NCI-H446 (cell line): ENCODE data around the gene ASIC1.
"Not testable (repeated sequence)": the region's sequence is repeated elsewhere in the genome, so short reads cannot be mapped to it uniquely, and the experiment has no call there.

ENCODE experiments used
- DNase-seq, 2 experiments: peaks; one replicate each; lab custom pipeline; 2025; lab: John Stamatoyannopoulos, UW

The ASIC1 gene

DNA sequence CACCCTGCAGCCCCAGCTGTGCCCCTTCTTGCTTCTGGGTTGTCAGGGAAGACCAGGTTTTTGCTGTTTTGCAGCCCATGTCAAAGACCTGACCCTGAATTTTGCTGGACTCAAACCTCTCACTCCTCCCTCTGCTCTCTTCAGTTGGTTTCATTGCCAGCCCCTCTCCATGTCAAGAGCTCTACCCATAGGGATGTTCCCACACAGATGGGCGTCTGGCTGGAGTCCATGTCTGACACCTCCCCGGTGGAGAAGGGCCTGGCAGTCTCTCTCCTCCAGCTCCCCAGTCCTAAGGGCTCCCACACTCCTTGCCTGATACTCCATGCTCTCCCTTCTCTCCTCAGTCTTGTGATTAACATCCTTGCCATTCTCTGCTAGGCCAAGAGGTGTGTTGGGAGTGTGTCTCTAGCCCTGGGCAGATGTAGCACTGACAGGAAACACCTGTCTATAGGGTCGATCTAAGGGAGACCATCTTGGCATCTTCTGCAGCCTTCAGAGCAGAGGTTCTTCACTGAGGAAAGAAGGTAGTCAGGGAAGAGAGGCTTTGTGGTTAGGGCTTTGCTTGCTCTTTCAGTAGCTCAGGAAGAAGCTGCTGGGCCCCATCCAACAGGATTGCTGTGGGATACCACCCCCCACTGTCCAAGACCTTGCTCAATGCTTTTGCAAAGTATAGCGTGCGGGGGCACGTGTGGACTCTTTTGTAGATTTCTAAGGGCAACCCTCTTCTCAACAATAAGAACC, 4.7 kb downstream of the ASIC1 start:
- no peak for DNase-seq

GRCh38 chr12:50062728-50063460, 5.5 kb downstream of the ASIC1 start:
- no peak for DNase-seq

DNA sequence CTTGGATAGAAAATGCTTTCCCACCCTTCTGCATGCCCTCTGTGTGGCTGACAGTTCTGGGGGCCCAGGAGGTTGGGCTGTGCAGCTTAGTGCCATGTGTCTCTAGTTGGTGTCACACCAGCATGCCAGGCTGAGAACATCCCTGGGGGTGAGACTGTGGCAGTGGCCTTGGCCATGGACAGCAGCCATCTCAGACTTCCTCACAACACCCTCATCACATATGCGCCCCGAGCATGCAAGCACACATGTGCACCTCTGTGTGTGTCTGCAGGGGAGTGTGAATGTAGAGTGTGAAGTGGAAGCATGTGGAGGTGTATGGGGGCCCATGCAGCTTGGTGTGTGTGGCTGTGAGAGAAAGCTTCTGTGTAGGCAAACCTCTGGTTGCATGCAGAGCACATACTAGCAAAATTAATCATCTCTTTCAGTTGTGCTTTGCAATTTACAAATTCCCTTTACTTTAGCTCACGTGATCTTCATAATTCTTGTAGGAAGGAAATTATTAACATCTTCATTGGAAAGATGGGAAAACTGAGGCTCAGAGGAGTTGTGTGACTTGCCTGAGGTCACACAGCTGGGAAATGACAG, 8.4 kb downstream of the ASIC1 start:
- no peak for DNase-seq

DNA sequence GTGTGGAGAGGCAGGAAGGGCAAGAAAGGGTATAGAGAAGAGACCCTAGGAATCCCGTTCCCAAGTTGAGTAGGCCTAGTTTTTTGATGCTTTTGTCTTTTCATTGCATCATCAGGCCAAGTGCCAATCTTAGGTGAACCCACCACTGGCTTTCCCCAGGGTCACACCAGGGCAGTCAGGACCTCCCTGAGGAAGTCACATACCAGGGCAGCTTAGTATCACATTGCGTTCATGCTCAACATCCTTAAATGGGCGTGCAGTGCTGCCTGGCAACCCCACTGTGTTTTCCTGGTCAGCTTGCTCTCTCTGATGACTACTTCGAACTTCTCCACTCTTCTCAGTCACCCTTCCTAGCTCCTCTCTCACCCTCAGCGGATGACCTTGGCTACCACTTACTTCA, 9.0 kb downstream of the ASIC1 start:
- DNase-seq = no peak

- no peak for DNase-seq
Measured at GRCh38 chr12:50069069-50069468, 11.7 kb downstream of the ASIC1 start.

GRCh38 chr12:50069539-50069938, 12.1 kb downstream of the ASIC1 start:
- DNase-seq = no peak

DNA sequence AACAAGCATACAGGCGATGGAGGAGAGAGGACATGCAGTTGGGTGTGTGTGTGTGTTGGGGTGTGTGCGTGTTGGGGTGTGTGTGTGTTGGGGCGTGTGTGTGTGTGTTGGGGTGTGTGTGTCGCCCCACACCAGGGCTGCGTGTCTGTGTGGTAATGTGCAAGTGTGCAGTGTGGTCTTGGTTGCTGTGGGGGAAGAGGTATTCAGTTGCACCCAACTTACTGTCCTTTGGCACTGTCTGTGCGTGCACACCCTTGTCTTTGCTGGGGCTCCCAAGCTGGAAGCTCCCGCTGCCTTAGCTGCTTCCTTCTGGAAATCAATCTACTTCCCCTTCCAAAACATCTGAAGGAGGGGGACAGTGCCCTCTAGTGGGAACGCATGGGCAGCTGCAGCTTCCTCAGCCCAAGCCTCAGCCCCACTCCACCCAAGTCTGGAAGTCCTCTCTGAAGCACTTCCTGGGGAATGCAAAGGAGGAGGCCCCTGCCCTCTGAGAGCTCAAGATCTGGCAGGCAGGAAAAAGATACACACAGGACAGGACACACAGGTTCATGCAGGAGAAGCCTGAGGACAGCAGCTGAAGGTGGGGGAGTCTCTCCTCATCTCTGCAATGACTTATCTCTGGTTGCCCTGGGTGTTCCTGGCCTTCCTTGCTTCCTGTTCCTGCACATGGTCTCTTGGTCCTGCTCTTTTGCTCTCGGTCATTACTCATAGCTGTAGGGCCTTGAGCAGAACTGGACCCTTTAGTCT, 13.1 kb downstream of the ASIC1 start:
- peak; percentile 35 to 81 for DNase-seq

GRCh38 chr12:50072198-50072907, 15.0 kb downstream of the ASIC1 start:
- no peak for DNase-seq

DNA sequence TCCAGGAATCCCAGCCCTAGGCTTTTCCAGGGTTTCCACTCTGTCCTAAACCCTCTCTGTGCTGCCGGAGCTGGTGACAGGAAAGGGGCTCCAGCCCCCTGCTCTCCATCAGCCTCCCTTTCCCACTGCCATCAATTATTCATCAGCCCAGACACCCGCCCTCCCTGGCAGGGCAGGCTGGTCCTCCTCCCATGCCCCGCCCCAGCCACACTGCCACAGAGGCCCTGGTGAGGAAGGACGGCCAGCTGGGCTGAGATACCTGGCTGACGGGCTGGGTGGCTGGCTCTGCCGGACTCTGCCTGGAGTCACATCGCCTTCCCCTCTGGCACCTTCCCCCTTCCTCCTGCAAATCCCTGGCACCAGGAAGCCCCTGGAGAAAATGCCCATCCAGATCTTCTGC, 15.8 kb downstream of the ASIC1 start:
- DNase-seq = no peak

GRCh38 chr12:50073712-50074111, 16.3 kb downstream of the ASIC1 start:
- no peak for DNase-seq

DNA sequence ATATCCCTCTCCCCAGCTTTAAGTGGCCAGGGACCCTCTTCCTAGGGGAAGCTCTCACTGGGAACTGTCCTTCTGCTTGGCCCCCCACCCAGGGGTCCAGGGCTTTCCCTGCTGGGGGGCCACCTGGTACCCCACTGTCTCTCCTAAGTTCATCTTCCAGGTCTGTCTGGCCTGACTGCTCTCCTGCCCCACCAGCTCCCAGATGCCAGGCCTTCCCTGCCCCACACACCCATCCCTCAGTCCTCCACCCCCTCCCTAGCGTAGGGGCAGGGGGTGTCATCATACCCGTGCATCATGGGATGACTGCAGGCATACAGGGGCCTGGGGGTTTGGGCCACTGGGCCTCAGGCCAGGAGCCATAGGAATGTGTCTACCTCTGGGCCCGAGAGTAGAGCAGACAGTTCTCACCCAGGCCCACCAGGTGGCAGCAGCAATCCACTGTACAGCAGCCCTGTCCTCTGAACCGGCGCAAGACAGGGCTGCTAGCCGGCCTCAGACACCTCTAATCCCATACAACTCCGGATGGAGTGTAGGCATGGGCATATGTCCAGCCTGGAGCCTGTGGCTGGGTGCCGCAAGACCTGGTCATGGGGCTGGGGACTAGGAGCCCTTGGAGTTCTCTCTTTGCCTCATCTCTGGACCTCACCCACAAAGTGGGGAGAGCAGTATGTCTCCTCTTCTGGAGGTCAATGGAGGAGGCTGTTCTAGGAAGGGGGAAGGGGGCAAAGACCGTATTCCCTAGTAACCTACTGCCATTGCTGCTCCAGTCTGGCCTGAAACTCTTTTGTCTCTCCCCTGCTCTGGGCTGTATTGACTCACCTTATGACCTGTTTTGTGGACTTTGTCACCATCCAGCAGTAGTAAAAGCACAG, 17.8 kb downstream of the ASIC1 start:
- DNase-seq = peak in 1 of 2 experiments; percentile 76

DNA sequence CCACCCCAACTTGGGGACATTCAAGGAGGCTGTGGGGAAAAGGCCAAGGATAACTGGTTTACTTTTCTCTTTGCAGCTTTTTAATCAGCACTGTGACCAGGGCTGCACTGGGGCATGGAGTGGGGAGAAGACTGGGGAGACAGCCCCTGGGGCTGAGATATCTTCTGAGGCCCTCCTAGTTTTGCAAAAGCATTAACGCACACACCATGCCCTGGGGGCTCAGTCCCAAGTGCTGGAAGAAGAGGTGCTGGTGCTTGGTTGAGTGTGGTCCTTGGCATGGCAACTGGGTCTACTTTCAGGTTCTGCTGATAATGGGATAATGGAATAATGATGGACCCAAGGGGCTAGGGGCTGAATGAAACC, 18.4 kb downstream of the ASIC1 start:
- DNase-seq = no peak

DNA sequence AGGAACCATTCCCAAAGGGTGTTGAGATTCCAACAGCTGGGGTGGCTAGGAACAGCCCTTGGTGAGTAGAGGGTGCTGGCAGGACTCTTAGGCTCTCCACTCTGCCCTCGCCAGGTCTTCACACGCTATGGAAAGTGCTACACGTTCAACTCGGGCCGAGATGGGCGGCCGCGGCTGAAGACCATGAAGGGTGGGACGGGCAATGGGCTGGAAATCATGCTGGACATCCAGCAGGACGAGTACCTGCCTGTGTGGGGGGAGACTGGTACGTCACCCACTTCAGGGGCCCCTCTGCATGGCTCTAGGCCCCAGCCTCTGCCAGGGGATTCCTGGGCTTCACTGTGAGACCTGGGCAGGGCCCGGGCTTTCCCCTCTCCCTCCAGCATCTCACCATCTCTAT, 19.7 kb downstream of the ASIC1 start:
- no peak for DNase-seq

GRCh38 chr12:50078281-50078680, 20.9 kb downstream of the ASIC1 start:
- DNase-seq = no peak

- DNase-seq = no peak
Measured at GRCh38 chr12:50079771-50080170, 22.4 kb downstream of the ASIC1 start.

GRCh38 chr12:50081096-50081808, 23.9 kb downstream of the ASIC1 start:
- DNase-seq = no peak

DNA sequence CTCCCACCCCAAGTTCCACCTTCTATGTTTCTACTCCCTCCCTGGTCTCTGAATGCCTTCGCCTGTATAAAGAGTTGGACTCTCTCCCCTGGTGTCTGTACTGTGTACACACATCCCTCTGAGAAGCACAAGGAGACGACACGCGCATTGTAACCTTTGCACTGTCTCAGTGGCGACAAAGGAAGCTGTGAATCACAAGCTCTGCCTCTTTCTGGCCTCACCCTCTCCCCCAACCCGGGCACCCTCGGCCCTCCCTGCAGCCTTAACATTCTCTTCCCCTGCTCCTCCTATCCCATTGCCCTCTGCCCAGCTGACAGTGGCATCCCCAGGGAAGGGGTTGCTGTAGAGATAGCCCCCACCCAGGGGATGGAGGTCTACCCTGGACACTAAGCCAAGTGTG, 25.2 kb downstream of the ASIC1 start:
- DNase-seq = no peak

- DNase-seq = no peak
Measured at GRCh38 chr12:50083301-50083700, 25.9 kb downstream of the ASIC1 start.

DNA sequence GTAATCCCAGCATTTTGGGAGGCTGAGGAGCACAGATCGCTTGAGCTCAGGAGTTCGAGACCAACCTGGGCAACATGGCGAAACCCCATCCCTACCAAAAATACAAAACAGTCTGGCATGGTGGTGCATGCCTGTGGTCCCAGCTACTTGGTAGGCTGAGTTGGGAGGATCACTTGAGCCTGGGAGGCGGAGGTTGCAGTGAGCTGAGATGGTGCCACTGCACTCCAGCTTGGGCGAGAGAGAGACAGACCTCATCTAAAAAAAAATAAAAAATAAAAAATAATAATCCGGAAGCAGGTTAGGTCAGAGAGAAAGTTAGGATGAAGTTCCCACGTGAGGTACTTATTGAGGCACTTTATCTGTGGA, 27.0 kb downstream of the ASIC1 start:
- DNase-seq = not testable (repeated sequence)
